GM12878 (cell line): Measurements from ENCODE around the gene SERPINA6. TPM values are rescaled to one million over a fixed set of nuclear protein-coding genes. Genes with fewer than 3 reads are reported as not detected.

Experiments
- ATAC-seq: fragments of 200-7000 bp; cut with Tn5 transposase; 3 replicates; pipeline ENCODE4 v1.9.1; 2020; ENCODE audit warnings: mild to moderate bottlenecking, moderate library complexity
- BruUV-seq: library from RNA; stranded (reverse); fragments of 400-500 nt; replicated peaks from 2 replicates; lab custom pipeline; 2021; lab: Mats Ljungman, UMichigan
- CTCF ChIA-PET: fragments of 300-600 bp; sonication (Branson Sonifier 250); formaldehyde crosslinking; extraction: SDS; loops from one replicate; lab custom pipeline; 2021; ENCODE audit warnings: inconsistent platforms; lab: Yijun Ruan, JAX
- POLR2A ChIA-PET: fragments of 350-600 bp; formaldehyde crosslinking; extraction: SDS; loops from one replicate; lab custom pipeline; 2021; ENCODE audit warnings: inconsistent platforms; lab: Charles Lee
- RAD21 ChIA-PET: fragments of 300-600 bp; sonication (Branson Sonifier 250); formaldehyde crosslinking; loops from one replicate; lab custom pipeline; 2023; ENCODE audit warnings: antibody characterized with exemption; ENCODE audit not compliant: unreplicated experiment; lab: Charles Lee
- SMC1A ChIA-PET: fragments of 300-600 bp; sonication (Branson Sonifier 250); formaldehyde crosslinking; loops from one replicate; lab custom pipeline; 2023; ENCODE audit not compliant: unreplicated experiment, uncharacterized antibody; lab: Charles Lee
- DNase-seq: peaks from one replicate; pipeline ENCODE4 v3.0.0-alpha.2; 2011; ENCODE audit warnings: low read depth, low spot score
- FAIRE-seq: peaks from 3 replicates; lab custom pipeline; 2011; peaks lifted over from hg19 to GRCh38; lab: Jason Lieb, UNC
- H2AFZ ChIP-seq: 2 replicates; pipeline ENCODE4 v1.6.0; 2011; ENCODE audit warnings: low read depth, low read length, control low read depth; ENCODE audit not compliant: control insufficient read depth
- H3K27ac ChIP-seq: 2 replicates; pipeline ENCODE4 v1.5.1; 2011; ENCODE audit warnings: control low read depth; ENCODE audit not compliant: control insufficient read depth, insufficient read depth
- H3K27me3 ChIP-seq, 2 experiments: replicated peaks in 1 of 2; 2 replicates each; pipeline versions ENCODE4 v1.6.0 to v1.6.1; 2011; ENCODE audit warnings: low read length in 1 of 2; ENCODE audit not compliant: control insufficient read depth in 2 of 2, insufficient read depth in 2 of 2
- H3K36me3 ChIP-seq, 2 experiments: 2 replicates each; pipeline ENCODE4 v1.5.1; 2011; ENCODE audit warnings: low read length in 1 of 2; ENCODE audit not compliant: control insufficient read depth in 2 of 2, insufficient read depth in 2 of 2
- H3K4me1 ChIP-seq: 2 replicates; pipeline ENCODE4 v1.6.1; 2011; ENCODE audit warnings: mild to moderate bottlenecking, low read length, moderate library complexity, mixed read lengths; ENCODE audit not compliant: control insufficient read depth, insufficient read depth
- H3K4me2 ChIP-seq: 2 replicates; pipeline ENCODE4 v1.6.0; 2011; ENCODE audit warnings: control low read depth; ENCODE audit not compliant: control insufficient read depth, insufficient read depth
- H3K4me3 ChIP-seq: fragments of 200-600 bp; sonication (generic); 2 replicates; pipeline ENCODE4 v1.5.1; 2016
- H3K79me2 ChIP-seq: 2 replicates; pipeline ENCODE4 v1.6.0; 2011; ENCODE audit warnings: low read length; ENCODE audit not compliant: control insufficient read depth, insufficient read depth
- H3K9ac ChIP-seq: 2 replicates; pipeline ENCODE4 v1.8.0; 2011; ENCODE audit warnings: low read length, control low read depth, mixed read lengths; ENCODE audit not compliant: control insufficient read depth, insufficient read depth
- H3K9me3 ChIP-seq: replicated peaks from 3 replicates; pipeline ENCODE4 v1.5.1; 2011; ENCODE audit warnings: mild to moderate bottlenecking, low read length; ENCODE audit not compliant: control insufficient read depth, insufficient read depth
- H4K20me1 ChIP-seq: 2 replicates; pipeline ENCODE4 v1.6.0; 2011; ENCODE audit not compliant: control insufficient read depth, insufficient read depth
- ATF7 ChIP-seq: fragments of 450-650 bp; IDR thresholded peaks from 2 replicates; pipeline ENCODE4 v1.6.1; 2016; ENCODE audit warnings: low read depth, mild to moderate bottlenecking
- CHD2 ChIP-seq: IDR thresholded peaks from 2 replicates; pipeline ENCODE4 v1.6.1; 2011; ENCODE audit warnings: low read depth, low read length, improper control_type of control experiment, borderline replicate concordance
- FOXK2 ChIP-seq: fragments of 450-650 bp; IDR thresholded peaks from 2 replicates; pipeline ENCODE4 v1.6.1; 2017; ENCODE audit warnings: mild to moderate bottlenecking, moderate library complexity
- HSF1 ChIP-seq: fragments of 150-350 bp; IDR thresholded peaks from 2 replicates; pipeline ENCODE4 v1.6.1; 2014; ENCODE audit warnings: mild to moderate bottlenecking, low read depth, low read length
- JUND ChIP-seq: IDR thresholded peaks from 2 replicates; pipeline ENCODE4 v1.6.1; 2012; ENCODE audit warnings: low read depth, mild to moderate bottlenecking, low read length, improper control_type of control experiment, moderate library complexity
- NFYB ChIP-seq: IDR thresholded peaks from 2 replicates; pipeline ENCODE4 v1.6.1; 2011; ENCODE audit warnings: low read depth, mild to moderate bottlenecking, low read length, improper control_type of control experiment, moderate library complexity; ENCODE audit not compliant: insufficient read depth
- RELA ChIP-seq: fragments of 450-650 bp; IDR thresholded peaks from 2 replicates; pipeline ENCODE4 v1.8.0; 2014; ENCODE audit warnings: borderline replicate concordance; ENCODE audit not compliant: partially characterized antibody
- SREBF2 ChIP-seq: IDR thresholded peaks from 2 replicates; pipeline ENCODE4 v1.6.1; 2012; ENCODE audit warnings: mild to moderate bottlenecking, low read length
- in situ Hi-C: fragments of 300-500 bp; cut with MboI; formaldehyde crosslinking; loops from 9 replicates; pipeline ENCODE4 v1.14.3; 2018; ENCODE audit warnings: mixed read lengths
- intact Hi-C: fragments of 100-400 bp; cut with micrococcal nuclease; formaldehyde crosslinking; loops from one replicate; pipeline ENCODE4 v1.14.2; 2022; ENCODE audit not compliant: unreplicated experiment
- polyA plus RNA-seq, 11 experiments: library from polyadenylated mRNA; depleted of rRNA in 4 of 11; unstranded in 6 of 11; stranded (reverse) in 5 of 11; fragments of >200 nt; fragmentation: Nextera tagmentation in 4 of 11; fragmentation: Illumina TruSeq in 1 of 11; extraction: Ambion mirVana in 4 of 11; extraction: Trizol in 1 of 11; gene quantifications; 1 replicate in 1 of 11; 2 replicates in 10 of 11; pipeline versions ENCODE4 v1.2.1 to v1.2.3, GENCODE V29; 2011 to 2016; ENCODE audit warnings: inconsistent platforms in 2 of 11, missing spikeins in 2 of 11, low read depth in 1 of 11
- total RNA-seq, 4 experiments: library from RNA; depleted of rRNA in 3 of 4; stranded (reverse); fragments of >200 nt in 3 of 4; fragmentation: Illumina TruSeq in 1 of 4; extraction: Trizol in 1 of 4; gene quantifications; 2 replicates each; pipeline versions ENCODE4 v1.2.1 to v1.2.3, GENCODE V29; 2013 to 2021
- TF ChIP-seq, protein P1 (sequence below): IDR thresholded peaks from 2 replicates; pipeline ENCODE4 v1.6.1; 2012; ENCODE audit warnings: improper control_type of control experiment, low read depth, low read length; ENCODE audit not compliant: insufficient replicate concordance
- TF ChIP-seq, protein P2 (sequence below): fragments of 450-650 bp; IDR thresholded peaks from 2 replicates; pipeline ENCODE4 v1.6.1; 2017; ENCODE audit warnings: mild to moderate bottlenecking

The SERPINA6 gene
- total and polyA plus RNA-seq, 10 of the 15 experiments (the other 5 are each of a cell fraction or from before 2014, with no cell fraction given): 0.11 to 0.27 (median 0.23) TPM; not detected in 7

DNA sequence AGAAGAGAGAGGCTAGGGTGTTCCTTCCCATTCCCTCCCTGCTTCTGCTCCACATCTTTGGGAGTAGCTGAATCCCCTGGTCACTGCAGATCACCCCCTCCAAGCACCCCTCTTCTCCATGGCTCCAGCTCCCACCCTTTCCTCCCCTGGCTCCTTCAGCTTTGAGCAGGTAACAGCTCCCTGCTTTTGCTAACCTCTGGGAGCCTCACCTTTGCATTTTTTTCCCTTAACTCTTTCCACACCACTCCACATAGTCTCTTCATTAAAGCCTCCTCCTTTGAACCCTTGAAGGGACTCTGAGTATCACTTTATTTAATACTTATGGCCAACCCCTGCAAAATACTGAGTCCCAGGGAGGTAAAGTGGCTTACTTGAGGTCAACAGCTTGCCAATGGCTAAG is 25.7 kb upstream of the SERPINA6 start:
- H3K4me3 ChIP-seq: no peak overlapping the region

More for the DNA sequence above, 25.7 kb upstream of the SERPINA6 start:
- Histone ChIP-seq H3K27me3 (no peaks in the 10 kb centered on the region), H3K4me1 (peaks cover 19% of the 10 kb centered on the region)
- intact Hi-C loops: no loop called here
- RAD21 ChIA-PET: no interaction called here
- no peak for TF ChIP-seq JUND
- no peak for TF ChIP-seq ATF7
- TF ChIP-seq, protein P1, sequence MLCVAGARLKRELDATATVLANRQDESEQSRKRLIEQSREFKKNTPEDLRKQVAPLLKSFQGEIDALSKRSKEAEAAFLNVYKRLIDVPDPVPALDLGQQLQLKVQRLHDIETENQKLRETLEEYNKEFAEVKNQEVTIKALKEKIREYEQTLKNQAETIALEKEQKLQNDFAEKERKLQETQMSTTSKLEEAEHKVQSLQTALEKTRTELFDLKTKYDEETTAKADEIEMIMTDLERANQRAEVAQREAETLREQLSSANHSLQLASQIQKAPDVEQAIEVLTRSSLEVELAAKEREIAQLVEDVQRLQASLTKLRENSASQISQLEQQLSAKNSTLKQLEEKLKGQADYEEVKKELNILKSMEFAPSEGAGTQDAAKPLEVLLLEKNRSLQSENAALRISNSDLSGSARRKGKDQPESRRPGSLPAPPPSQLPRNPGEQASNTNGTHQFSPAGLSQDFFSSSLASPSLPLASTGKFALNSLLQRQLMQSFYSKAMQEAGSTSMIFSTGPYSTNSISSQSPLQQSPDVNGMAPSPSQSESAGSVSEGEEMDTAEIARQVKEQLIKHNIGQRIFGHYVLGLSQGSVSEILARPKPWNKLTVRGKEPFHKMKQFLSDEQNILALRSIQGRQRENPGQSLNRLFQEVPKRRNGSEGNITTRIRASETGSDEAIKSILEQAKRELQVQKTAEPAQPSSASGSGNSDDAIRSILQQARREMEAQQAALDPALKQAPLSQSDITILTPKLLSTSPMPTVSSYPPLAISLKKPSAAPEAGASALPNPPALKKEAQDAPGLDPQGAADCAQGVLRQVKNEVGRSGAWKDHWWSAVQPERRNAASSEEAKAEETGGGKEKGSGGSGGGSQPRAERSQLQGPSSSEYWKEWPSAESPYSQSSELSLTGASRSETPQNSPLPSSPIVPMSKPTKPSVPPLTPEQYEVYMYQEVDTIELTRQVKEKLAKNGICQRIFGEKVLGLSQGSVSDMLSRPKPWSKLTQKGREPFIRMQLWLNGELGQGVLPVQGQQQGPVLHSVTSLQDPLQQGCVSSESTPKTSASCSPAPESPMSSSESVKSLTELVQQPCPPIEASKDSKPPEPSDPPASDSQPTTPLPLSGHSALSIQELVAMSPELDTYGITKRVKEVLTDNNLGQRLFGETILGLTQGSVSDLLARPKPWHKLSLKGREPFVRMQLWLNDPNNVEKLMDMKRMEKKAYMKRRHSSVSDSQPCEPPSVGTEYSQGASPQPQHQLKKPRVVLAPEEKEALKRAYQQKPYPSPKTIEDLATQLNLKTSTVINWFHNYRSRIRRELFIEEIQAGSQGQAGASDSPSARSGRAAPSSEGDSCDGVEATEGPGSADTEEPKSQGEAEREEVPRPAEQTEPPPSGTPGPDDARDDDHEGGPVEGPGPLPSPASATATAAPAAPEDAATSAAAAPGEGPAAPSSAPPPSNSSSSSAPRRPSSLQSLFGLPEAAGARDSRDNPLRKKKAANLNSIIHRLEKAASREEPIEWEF: no peak
- TF ChIP-seq SREBF2: no peak
- no peak for TF ChIP-seq HSF1
- TF ChIP-seq NFYB: no peak
- TF ChIP-seq CHD2: no peak
- TF ChIP-seq FOXK2: no peak
- TF ChIP-seq, protein P2, sequence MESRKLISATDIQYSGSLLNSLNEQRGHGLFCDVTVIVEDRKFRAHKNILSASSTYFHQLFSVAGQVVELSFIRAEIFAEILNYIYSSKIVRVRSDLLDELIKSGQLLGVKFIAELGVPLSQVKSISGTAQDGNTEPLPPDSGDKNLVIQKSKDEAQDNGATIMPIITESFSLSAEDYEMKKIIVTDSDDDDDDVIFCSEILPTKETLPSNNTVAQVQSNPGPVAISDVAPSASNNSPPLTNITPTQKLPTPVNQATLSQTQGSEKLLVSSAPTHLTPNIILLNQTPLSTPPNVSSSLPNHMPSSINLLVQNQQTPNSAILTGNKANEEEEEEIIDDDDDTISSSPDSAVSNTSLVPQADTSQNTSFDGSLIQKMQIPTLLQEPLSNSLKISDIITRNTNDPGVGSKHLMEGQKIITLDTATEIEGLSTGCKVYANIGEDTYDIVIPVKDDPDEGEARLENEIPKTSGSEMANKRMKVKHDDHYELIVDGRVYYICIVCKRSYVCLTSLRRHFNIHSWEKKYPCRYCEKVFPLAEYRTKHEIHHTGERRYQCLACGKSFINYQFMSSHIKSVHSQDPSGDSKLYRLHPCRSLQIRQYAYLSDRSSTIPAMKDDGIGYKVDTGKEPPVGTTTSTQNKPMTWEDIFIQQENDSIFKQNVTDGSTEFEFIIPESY: no peak
- TF ChIP-seq RELA: no peak
- TF ChIP-seq, all 136 proteins: peak for 0
- POLR2A ChIA-PET: no interaction called here
- SMC1A ChIA-PET: no interaction called here
- no peak overlapping the region for H3K4me2 ChIP-seq
- H3K9ac ChIP-seq: no peak overlapping the region
- H3K36me3 ChIP-seq: no peaks in the 10 kb centered on the region
- ATAC-seq (no peak), DNase-seq (no peak), FAIRE-seq (no peak)
- in situ Hi-C loops: no loop called here
- H2AFZ ChIP-seq: no peak overlapping the region
- BruUV-seq: no TSS peak
- no peaks in the 10 kb centered on the region for H4K20me1 ChIP-seq
- no peaks in the 10 kb centered on the region for H3K79me2 ChIP-seq
- no peak overlapping the region for H3K27ac ChIP-seq
- peaks cover 13% of the 10 kb centered on the region for H3K9me3 ChIP-seq
- CTCF ChIA-PET: no interaction called here
